H9 (cell line): ENCODE measurements around the gene PRR33. TPM values are rescaled to one million over a fixed set of nuclear protein-coding genes. Genes with fewer than 3 reads are reported as not detected.
A peak's percentile ranks its signal among the peaks of the same experiment; 100 is the strongest.

Experiments
- DNase-seq: peaks from one replicate; pipeline ENCODE4 v3.0.0-alpha.2; 2017
- H2AFZ ChIP-seq: one replicate; pipeline ENCODE4 v1.6.1; 2013; ENCODE audit warnings: mild to moderate bottlenecking, low read length, control low read depth, moderate library complexity
- H2AK5ac ChIP-seq: 2 replicates; pipeline ENCODE4 v1.6.1; 2013; ENCODE audit warnings: low read length, control low read depth, mixed read lengths; ENCODE audit not compliant: insufficient read length
- H2BK120ac ChIP-seq: one replicate; pipeline ENCODE4 v1.6.1; 2013; ENCODE audit warnings: low read depth, mild to moderate bottlenecking, low read length, control low read depth, inconsistent platforms; ENCODE audit not compliant: poor library complexity, severe bottlenecking
- H2BK12ac ChIP-seq: 2 replicates; pipeline ENCODE4 v1.6.1; 2013; ENCODE audit warnings: low read length, control low read depth, mixed read lengths, low read depth; ENCODE audit not compliant: insufficient read length
- H2BK15ac ChIP-seq: 2 replicates; pipeline ENCODE4 v1.6.1; 2013; ENCODE audit warnings: low read depth, low read length, control low read depth
- H2BK20ac ChIP-seq: one replicate; pipeline ENCODE4 v1.6.1; 2013; ENCODE audit warnings: low read depth, mild to moderate bottlenecking, low read length, control low read depth, inconsistent platforms; ENCODE audit not compliant: poor library complexity, severe bottlenecking
- H2BK5ac ChIP-seq: 2 replicates; pipeline ENCODE4 v1.6.1; 2013; ENCODE audit warnings: low read length, control low read depth, mixed read lengths; ENCODE audit not compliant: insufficient read length
- H3K14ac ChIP-seq: 2 replicates; pipeline ENCODE4 v1.6.1; 2013; ENCODE audit warnings: low read length, control low read depth; ENCODE audit not compliant: insufficient read depth
- H3K18ac ChIP-seq: 2 replicates; pipeline ENCODE4 v1.6.1; 2013; ENCODE audit warnings: low read depth, mild to moderate bottlenecking, mixed read lengths, low read length, control low read depth; ENCODE audit not compliant: insufficient read length
- H3K23ac ChIP-seq: 2 replicates; pipeline ENCODE4 v1.6.1; 2013; ENCODE audit warnings: low read length, control low read depth, mixed read lengths, low read depth; ENCODE audit not compliant: insufficient read length
- H3K23me2 ChIP-seq: 2 replicates; pipeline ENCODE4 v1.6.1; 2013; ENCODE audit warnings: low read depth, mild to moderate bottlenecking, mixed read lengths, low read length, control low read depth; ENCODE audit not compliant: insufficient read length, poor library complexity, severe bottlenecking
- H3K27ac ChIP-seq: 2 replicates; pipeline ENCODE4 v1.5.1; 2013; ENCODE audit warnings: low read length, control low read depth, mixed read lengths, low read depth; ENCODE audit not compliant: insufficient read length
- H3K27me3 ChIP-seq: 2 replicates; pipeline ENCODE4 v1.6.1; 2013; ENCODE audit warnings: low read length, control low read depth, inconsistent platforms; ENCODE audit not compliant: insufficient read depth
- H3K4ac ChIP-seq: 2 replicates; pipeline ENCODE4 v1.6.1; 2013; ENCODE audit warnings: low read depth, mild to moderate bottlenecking, control low read depth, inconsistent platforms, low read length, moderate library complexity
- H3K4me1 ChIP-seq: 2 replicates; pipeline ENCODE4 v1.6.1; 2013; ENCODE audit warnings: low read length, control low read depth, inconsistent platforms; ENCODE audit not compliant: insufficient read depth
- H3K4me2 ChIP-seq: 2 replicates; pipeline ENCODE4 v1.6.1; 2013; ENCODE audit warnings: low read length, control low read depth, mixed read lengths; ENCODE audit not compliant: insufficient read length, insufficient read depth
- H3K56ac ChIP-seq: 2 replicates; pipeline ENCODE4 v1.6.1; 2013; ENCODE audit warnings: low read depth, mild to moderate bottlenecking, mixed read lengths, low read length, control low read depth; ENCODE audit not compliant: insufficient read length
- H3K79me1 ChIP-seq: 2 replicates; pipeline ENCODE4 v1.6.1; 2013; ENCODE audit warnings: low read depth, mild to moderate bottlenecking, moderate library complexity, low read length, control low read depth, inconsistent platforms; ENCODE audit not compliant: insufficient read depth, poor library complexity, severe bottlenecking
- H3K79me2 ChIP-seq: 2 replicates; pipeline ENCODE4 v1.6.1; 2013; ENCODE audit warnings: low read length, control low read depth, inconsistent platforms; ENCODE audit not compliant: insufficient read depth
- H3K9ac ChIP-seq: 2 replicates; pipeline ENCODE4 v1.6.1; 2013; ENCODE audit warnings: low read length, control low read depth, mixed read lengths; ENCODE audit not compliant: insufficient read length; ENCODE audit errors: extremely low read depth
- H3K9me3 ChIP-seq: one replicate; pipeline ENCODE4 v1.6.1; 2013; ENCODE audit warnings: low read depth, low read length, inconsistent platforms; ENCODE audit not compliant: control insufficient read depth
- H3T11ph ChIP-seq: one replicate; pipeline ENCODE4 v1.6.1; 2013; ENCODE audit warnings: mild to moderate bottlenecking, low read length, control low read depth, inconsistent platforms
- H4K20me1 ChIP-seq: one replicate; pipeline ENCODE4 v1.6.1; 2013; ENCODE audit not compliant: control insufficient read depth, insufficient read length, insufficient read depth
- H4K5ac ChIP-seq: 2 replicates; pipeline ENCODE4 v1.6.1; 2013; ENCODE audit warnings: low read depth, mild to moderate bottlenecking, mixed read lengths, low read length, control low read depth; ENCODE audit not compliant: insufficient read length
- H4K8ac ChIP-seq: replicated peaks from 2 replicates; pipeline ENCODE4 v1.6.1; 2013; ENCODE audit warnings: low read length, control low read depth, mixed read lengths, low read depth; ENCODE audit not compliant: insufficient read length
- H4K91ac ChIP-seq: 2 replicates; pipeline ENCODE4 v1.6.1; 2013; ENCODE audit warnings: low read depth, mild to moderate bottlenecking, moderate library complexity, mixed read lengths, low read length, control low read depth; ENCODE audit not compliant: insufficient read length
- H3K27ac Mint-ChIP-seq, 3 experiments: 2 replicates in 2 of 3; 3 replicates in 1 of 3; pipeline ENCODE4 v1.8.0; 2020 to 2021; ENCODE audit warnings: mixed read lengths in 3 of 3, mild to moderate bottlenecking in 1 of 3, moderate library complexity in 1 of 3
- H3K27me3 Mint-ChIP-seq: 2 replicates; pipeline ENCODE4 v1.8.0; 2021; ENCODE audit warnings: low read depth, mild to moderate bottlenecking, moderate library complexity, mixed read lengths
- H3K36me3 Mint-ChIP-seq, 3 experiments: 2 replicates in 2 of 3; 3 replicates in 1 of 3; pipeline ENCODE4 v1.8.0; 2020 to 2021; ENCODE audit warnings: low read depth in 3 of 3, mixed read lengths in 3 of 3; ENCODE audit not compliant: insufficient read depth in 1 of 3
- H3K4me1 Mint-ChIP-seq, 2 experiments: 2 replicates each; pipeline ENCODE4 v1.8.0; 2020; ENCODE audit warnings: mixed read lengths in 2 of 2
- H3K4me3 Mint-ChIP-seq, 2 experiments: 2 replicates in 1 of 2; 3 replicates in 1 of 2; pipeline ENCODE4 v1.8.0; 2020 to 2021; ENCODE audit warnings: mild to moderate bottlenecking in 2 of 2, mixed read lengths in 2 of 2, moderate library complexity in 1 of 2
- H3K9me3 Mint-ChIP-seq, 2 experiments: 2 replicates in 1 of 2; 3 replicates in 1 of 2; pipeline ENCODE4 v1.8.0; 2020; ENCODE audit warnings: mild to moderate bottlenecking in 2 of 2, mixed read lengths in 2 of 2, moderate library complexity in 1 of 2
- CTCF ChIP-seq: fragments of 200-600 bp; sonication (generic); conservative IDR thresholded peaks from 3 replicates; pipeline ENCODE4 v1.8.0; 2021; ENCODE audit warnings: antibody characterized with exemption, mild to moderate bottlenecking
- WGBS: extraction: QIAGEN DNeasy Blood & Tissue Kit; methylation state at CpG from one replicate; pipeline ENCODE4 v1.1.7; 2013; ENCODE audit warnings: missing lambda C conversion rate, low lambda C conversion rate, mixed read lengths; ENCODE audit not compliant: insufficient read length; ENCODE audit errors: extremely low coverage; 5-methylcytosine and 5-hydroxymethylcytosine counted together
- total RNA-seq: library from RNA; stranded (reverse); gene quantifications from 2 replicates; pipeline ENCODE4 v1.2.1, GENCODE V29; 2021

PRR33 gene
- total RNA-seq, 1 experiment from 2014 or later, result not detected

- no peaks in the 10 kb centered on the region for H3K79me1 ChIP-seq
- Mint-ChIP-seq H3K27ac (peak overlapping the region in 1 of 3 experiments; percentile 35; a peak in 1 of 7 replicates), H3K4me1 (peaks cover 17 to 24% of the 10 kb centered on the region in 2 experiments), H3K27me3 (peaks cover 19% of the 10 kb centered on the region), H3K9me3 (peaks cover 0 to 2% of the 10 kb centered on the region in 2 experiments; a peak in 1 of 5 replicates), H3K36me3 (no peaks in the 10 kb centered on the region), H3K4me3 (no peak overlapping the region)
- H2BK12ac ChIP-seq, result no peak overlapping the region
- no peak overlapping the region for H3K23ac ChIP-seq
- H2AK5ac ChIP-seq, result no peak overlapping the region
- no peak overlapping the region for H2BK15ac ChIP-seq
- H3K9ac ChIP-seq, result no peak overlapping the region
- no peak overlapping the region for H4K91ac ChIP-seq
- no peak overlapping the region for H3K4ac ChIP-seq
- H3K14ac ChIP-seq, result no peak overlapping the region
- TF ChIP-seq CTCF, result no peak
- no peak overlapping the region for H2AFZ ChIP-seq
- peaks cover 2% of the 10 kb centered on the region for H3K23me2 ChIP-seq
- H2BK20ac ChIP-seq, result no peak overlapping the region
- H3K27me3 ChIP-seq, result no peaks in the 10 kb centered on the region
- H2BK120ac ChIP-seq, result no peak overlapping the region
- no peaks in the 10 kb centered on the region for H4K20me1 ChIP-seq
- no CpG with 5 or more reads among the region's 9 CpGs for WGBS
- no peak overlapping the region for H3T11ph ChIP-seq
- no peak overlapping the region for H3K27ac ChIP-seq
- no peak overlapping the region for H3K56ac ChIP-seq
- H3K9me3 ChIP-seq, result no peaks in the 10 kb centered on the region
- H3K4me2 ChIP-seq, result no peak overlapping the region
- H3K79me2 ChIP-seq, result no peaks in the 10 kb centered on the region
- H4K5ac ChIP-seq, result no peak overlapping the region
- no peak for DNase-seq
- no peak overlapping the region for H2BK5ac ChIP-seq
- no peak overlapping the region for H4K8ac ChIP-seq
- H3K4me1 ChIP-seq, result 0 out of 2 replicates have a peak, but pooled peaks cover 3% of the 10 kb centered on the region
- no peak overlapping the region for H3K18ac ChIP-seq
Measured at GRCh38 chr11:1908618-1909017, 16.9 kb upstream of the PRR33 start.
